ENCODE data around the gene ALPL.

Gene ALPL

DNA sequence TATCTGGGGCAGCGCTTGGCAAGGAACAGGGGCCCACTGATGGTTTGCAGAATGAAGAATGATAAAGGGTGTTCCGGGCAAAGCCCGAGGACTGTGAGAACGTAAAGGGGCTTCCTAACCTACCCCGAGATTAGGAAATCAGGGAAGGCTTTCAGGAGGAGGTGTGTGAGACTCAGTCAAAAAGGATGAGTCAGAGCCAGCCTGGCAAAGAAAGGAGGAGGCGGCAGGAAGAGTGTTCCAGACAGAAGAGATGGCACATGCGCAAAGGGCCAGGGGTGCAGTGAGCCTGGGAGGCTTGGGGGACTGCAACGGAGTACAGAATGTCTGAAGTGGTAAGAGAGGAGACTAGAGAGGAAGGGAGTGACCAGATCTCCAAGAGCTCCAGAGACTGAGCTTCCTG lies 89.7 kb downstream of the ALPL start:
- no peak for DNase-seq (ENCODE audit: low read depth, low spot score)

DNA sequence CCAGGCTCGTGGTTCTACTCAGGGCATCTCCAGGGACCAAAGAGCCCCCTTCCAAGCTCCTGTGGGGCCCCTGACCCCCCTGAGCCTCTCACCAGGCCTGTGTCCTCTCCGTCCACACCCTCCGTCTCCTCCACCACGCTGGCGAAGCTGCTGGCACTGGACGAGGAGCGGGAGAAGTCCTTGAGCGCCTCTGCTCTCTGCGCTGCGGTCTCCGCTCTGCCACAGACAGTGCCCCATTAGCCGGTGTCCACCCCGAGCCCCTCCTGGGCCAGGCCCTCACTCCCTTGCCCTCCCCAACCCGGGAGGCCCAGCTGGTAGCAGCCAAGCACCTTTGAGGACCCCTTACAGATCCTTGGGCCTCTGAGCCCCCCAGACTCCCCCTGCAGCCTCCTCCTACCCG lies 90.2 kb downstream of the ALPL start:
- DNase-seq (ENCODE audit: low read depth, low spot score) = no peak

DNA sequence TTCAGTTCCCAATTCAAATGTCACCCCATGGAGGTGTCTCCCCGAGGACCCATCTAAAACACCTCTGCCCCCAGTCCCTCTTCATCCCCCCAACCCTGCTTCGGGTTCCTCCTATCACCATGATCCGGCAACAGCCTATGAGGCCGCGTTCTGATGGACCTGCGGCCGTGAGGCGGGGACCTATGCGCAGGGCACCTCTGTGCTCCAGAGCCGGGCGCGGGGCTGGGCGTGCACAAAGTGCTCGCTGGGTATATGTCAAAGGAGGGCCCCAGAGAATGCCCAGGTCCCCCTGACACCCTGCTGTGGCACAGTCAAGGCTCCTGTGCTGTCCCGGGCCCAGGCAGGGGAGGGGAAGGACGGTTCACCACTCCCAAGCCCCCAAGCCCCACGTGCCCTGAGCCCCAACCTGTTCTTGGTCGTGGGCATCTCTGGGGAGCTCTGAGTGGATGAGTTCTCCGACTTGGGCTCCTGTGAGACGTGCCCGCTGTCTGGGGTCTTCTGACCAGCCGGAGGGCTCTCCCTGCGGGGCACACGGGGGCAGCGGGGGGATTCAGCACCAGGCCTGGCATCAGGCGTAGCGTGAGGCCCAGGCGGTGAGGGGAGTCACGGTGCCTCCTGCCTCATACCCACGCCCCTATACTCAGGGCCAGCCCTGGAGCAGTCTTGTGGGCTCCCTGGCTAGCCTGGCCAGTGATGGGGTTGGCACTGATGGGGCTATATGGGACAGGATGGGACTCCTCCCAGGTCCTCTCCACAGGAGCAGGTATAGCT lies 92.2 kb downstream of the ALPL start:
- DNase-seq (ENCODE audit: low read depth, low spot score) = no peak

DNA sequence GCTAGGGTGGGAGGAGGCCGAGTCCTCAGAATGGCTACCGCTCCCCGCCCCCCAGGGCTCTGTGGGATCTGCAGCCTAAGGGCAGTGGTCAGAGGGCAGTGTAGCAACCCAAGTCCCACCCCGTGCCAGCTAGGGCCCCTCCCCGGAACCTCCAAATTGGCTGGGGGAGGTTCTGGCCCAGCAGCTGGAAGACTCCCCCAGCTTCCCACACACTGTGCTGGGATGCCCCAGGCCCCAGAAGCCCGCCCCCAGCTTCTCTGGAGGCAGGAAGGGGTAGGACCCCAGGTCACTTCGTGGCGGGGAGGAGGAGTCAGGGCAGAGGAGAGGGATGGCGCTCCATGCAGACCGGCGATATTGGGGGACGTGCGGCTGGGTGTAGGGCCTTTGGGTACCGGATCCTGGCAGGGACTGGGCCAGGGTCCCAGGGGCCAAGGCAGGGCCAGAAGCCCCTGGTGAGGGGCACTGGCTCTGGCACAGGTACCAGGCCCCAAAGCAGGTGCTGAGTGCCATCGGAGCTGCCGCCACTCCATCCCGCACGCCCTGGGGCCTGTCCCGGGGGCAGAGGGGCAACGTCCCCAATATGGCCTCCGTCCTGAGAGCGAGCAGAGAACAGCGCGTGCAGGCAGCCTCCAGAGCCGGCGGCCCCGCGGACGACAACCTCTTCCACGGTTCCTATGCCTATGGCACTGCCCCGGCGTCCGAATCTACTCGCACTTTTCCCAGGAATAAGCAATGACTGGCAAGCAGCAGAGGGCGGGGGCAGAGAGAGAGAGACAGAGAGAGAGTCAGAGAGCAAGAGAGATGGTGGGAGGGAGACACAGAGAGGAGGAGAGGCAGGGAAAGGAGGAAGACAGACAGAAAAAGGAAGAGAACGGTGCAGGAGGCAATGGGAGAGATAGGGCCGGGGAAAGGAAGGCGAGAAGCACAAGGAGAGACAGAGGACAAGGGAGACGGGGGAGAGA lies 94.2 kb downstream of the ALPL start:
- no peak for DNase-seq (ENCODE audit: low read depth, low spot score)

DNA sequence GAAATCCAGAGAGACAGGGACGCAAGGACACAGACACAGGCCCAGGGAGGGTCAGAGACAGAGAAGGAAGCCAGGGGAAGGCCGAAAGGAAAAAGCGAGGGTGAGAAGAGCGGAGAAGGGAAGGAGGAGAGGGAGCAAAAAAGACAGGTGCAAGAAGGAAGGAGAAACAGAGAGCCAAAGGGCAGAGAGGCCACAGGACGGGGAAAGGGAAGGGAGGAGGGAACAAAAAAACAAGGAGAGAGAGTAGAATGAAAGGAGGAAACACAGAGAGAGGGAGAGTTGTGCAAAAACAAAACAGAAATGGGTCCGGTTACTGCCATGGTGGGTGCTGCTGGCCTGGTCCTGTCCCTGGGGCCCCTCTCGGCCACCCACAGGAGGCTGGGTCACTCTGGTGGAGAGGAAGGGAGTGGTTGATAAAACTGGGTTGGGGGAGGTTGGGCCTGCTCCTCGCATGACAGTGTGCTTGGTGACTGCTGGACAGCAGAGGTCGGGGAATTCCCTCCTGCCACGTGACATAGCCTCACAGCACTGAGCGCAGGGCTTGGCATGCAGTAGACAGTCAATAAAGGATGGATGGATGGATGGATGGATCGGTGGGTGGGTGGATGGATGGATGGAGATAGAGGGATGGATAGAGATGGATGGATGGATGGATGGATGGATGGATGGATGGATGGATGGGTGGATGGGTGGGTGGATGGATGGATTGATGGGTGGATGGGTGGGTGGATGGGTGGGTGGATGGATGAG lies 95.2 kb downstream of the ALPL start:
- no peak for DNase-seq (ENCODE audit: low read depth, low spot score)

DNA sequence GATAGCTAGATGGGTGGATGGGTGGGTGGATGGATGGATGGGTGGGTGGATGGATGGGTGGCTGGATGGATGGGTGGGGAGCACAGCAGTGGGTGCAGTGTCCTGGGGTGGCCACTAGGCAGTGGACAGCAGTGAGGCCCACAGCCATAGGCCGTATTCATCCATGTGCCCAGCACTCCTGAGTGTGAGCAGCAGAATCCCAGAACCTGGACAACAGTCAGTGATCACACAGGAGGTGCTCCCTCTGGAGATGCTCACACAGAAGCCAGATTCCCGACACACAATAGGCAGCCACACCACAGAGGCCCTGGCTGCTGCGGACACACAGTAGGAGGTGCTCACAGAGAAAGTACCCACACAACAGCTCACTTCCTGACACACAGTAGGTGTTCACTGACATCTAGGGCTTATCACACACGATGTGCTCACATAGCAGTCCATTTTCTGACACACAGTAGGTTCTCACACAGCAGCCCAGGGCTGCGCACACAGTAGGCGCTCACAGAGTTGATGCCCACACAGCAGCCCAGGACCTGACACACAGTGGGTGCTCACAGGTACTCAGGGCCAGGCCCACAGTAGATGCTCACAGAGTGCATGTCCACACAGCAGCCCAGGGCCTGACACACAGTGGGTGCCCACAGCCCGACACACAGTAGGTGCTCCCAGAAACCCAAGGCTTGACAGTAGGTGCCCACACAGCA lies 95.9 kb downstream of the ALPL start:
- DNase-seq (ENCODE audit: low read depth, low spot score) = no peak

DNA sequence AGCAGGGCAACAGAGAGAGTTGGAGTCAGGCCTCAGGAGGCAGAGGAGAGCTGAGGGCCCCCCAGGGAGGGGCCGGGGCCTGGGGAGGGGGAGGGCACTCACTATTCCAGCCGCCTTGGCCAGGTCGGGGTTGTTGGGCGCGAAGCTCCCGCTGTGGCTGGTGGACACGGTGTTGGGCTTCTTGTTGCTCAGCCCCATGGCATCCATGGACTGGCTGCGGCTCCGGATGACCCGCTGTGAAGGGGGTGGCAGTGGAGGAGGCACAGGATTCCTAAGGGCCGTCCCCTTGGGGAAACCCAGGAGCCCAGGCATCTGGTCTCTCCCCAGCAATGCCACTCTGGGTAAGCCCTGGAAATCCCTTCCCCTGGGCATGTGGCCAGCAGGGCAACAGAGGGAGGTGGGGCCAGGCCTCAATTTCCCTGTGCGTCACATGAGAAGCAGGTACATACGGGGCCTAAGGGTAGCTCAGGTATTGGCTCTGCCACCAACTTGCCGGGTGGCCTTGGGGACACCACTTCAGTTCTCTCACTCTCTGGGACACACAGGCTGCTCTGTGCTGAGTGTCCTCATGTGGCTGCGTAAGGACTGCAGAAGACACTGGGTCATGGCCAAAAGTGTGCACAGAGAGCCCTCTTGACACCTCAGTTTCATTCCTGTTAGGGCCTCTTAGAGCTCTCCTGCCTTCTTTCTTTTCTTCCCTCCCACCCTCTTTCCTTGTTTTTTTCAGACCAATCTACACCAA lies 96.9 kb downstream of the ALPL start:
- DNase-seq (ENCODE audit: low read depth, low spot score) = no peak

DNA sequence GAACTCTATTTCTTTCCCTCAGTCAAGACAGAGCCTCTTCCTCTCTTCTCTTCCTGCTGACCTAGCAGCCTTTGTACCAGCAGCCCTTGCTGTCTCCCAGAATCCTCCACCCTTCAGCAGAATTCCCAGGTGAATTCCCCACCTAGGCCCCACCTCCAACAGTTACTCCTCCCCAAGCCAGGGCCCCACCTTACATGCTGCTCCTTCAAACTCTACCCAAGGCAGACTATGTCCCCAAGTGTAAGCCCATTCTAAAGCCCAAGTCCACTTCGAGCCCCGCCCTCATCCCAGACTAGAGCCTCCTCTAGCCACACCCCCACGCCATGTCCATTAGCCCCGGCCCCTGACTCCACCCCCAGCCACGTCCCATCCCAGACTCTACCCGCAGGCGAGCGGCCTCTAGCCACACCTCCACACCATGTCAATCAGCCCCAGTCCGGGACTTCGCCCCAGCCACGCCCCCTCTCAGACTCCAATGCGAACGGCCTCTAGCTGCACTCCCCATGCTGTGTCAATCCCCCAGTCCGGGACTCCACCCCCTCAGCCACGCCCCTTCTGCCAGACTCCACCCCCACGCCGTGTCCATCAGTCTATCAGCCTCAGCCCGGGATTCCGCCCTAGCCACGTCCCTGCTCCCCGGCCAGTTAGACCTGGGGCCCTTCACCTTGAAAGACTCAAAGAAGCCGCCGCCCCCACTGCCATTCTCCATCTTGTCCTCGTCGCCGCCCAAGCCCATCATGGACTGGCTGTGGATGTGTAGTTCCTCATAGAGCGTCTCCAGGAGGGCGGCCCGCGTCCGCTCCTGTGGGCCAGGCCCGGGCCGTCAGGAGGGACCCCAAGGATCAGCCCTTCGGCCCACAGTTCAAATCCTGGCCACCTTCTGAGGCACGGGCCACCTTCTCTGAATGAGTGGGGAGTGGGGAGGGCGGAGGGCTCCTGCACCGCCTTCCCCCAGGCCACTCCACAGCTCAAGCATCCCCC lies 98.6 kb downstream of the ALPL start:
- DNase-seq (ENCODE audit: low read depth, low spot score) = peak; percentile 51

DNA sequence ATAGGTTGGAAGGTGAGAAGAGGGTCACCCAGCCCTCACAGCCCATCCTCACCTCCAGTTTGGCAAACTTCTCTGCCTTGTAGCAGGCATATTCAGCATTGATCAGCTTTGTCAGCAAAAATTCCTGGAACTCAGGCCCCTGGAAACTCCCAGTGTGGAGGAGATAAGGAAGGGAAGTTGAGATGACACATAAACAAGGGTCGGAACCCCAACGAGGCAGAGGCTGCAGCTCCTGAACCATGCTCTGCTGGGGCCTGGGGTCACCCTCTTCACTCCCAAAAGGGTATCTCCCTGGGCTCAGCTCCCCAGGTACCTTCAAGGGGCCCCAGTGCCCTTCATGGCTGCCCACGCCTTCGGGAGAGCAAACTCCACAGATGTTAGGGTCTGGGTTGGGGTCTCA lies 99.6 kb downstream of the ALPL start:
- no peak for DNase-seq (ENCODE audit: low read depth, low spot score)

DNA sequence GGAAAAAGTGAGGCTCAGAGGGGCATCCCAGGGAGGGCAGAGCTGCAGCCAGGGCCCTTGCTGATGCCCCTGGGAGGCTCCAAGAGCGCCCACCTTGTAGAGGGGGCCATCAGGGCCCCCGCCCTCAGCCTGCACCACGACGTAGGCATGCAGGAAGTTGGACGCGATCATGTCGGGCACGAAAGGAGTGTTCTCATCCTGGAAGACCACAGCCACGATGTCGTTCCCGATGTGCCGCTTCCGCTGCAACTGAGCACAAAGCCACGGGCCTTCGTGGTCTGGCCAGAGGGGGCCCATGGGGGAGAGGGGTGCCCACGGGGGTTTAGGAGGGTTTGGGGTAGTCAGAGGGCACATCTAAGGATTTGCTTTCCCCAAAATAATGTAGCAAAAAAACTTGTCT lies 100.8 kb downstream of the ALPL start:
- DNase-seq (ENCODE audit: low read depth, low spot score) = no peak

DNA sequence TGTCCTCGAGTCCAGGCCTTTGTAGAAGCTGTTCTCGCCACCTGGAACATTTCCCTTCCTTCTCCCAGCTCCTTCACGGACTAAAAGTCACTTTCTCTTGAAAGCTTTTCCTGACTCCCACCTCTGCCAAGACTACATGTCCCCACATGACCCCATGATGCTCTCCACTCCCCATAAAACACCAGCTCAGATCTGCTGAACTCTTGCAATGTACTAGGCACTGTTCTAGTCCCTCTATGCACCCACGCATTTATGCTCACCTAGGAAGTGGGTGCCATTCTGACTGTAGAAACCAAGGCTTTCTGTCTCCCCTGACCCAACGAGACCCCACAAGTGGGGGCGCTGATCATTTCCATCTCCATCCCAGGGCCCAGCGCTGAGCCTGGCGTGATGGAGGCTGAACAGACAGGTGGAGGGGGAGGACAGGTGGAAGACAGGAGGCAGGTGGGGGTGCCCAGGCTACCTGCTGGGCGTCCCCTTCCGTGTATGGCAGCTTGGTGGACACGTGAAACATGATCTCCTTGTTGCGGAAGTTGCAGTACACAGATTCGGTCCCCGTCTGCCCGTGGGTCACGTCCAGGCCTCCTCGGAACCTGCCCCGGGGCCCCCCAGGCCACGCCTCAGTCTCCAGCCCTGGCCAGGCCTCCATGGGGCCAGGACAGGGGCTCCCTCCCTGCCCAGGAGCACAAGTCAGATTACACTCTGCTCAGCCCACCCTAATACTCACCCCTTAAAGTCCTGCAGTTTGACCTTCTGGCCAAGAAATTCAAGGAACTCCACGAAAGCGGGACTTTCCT lies 102.0 kb downstream of the ALPL start:
- no peak for DNase-seq (ENCODE audit: low read depth, low spot score)

DNA sequence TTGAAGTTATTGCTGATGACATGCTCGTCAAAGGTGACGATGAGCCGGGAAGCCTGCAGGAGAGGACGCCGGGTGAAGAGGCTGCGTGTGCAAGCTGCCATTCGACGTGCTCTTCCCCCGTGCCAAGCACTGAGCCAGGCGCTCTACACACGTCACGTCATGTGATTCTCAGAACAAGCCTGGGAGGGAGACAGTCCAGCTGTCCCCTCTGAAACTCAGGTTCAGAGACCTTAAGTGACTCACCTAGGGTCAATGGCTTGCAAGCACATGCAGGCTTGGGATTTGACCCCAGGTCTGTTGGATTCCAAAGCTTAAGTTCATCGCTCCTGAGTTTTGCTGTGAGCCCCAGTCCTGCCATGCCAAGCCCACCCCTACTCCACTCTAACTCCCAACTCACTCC lies 102.8 kb downstream of the ALPL start:
- no peak for DNase-seq (ENCODE audit: low read depth, low spot score)

DNA sequence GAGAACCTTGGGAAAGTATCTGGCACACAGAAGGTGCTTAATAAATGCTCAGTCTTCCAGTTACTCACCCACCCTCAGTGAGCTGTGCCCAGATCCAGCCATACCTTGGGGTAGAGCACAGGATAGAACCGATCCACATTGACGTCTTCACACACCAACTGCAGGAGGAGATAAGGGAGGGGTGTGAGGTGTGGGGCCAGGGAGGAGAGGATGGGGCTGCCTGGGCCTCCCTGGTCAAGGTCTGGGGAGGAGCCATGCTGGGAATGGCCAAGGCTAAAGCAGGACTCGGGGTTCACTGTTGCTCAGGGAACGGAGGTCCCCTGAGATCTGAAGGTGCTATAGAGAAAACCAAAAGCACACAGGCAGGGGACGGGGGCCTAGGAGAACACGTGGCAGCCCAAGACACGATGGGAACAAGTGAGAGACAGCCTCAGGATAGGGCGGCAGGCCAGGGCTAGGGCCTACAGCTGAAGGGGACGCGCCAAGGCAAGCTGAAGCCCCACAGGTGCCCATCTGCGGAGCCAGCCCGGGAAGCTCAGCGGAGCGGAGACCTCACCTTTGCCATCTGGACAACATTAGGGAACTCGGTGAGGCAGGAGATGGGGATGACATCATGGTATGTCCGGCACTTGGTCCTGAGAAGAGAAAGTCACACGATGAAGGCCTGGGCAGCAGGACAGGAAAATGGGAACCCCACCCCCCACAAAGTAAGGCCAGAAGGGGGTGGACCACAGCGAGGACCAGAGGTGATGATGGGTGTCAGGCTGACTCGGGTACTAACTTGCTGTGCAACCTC lies 104.0 kb downstream of the ALPL start:
- DNase-seq (ENCODE audit: low read depth, low spot score) = no peak

DNA sequence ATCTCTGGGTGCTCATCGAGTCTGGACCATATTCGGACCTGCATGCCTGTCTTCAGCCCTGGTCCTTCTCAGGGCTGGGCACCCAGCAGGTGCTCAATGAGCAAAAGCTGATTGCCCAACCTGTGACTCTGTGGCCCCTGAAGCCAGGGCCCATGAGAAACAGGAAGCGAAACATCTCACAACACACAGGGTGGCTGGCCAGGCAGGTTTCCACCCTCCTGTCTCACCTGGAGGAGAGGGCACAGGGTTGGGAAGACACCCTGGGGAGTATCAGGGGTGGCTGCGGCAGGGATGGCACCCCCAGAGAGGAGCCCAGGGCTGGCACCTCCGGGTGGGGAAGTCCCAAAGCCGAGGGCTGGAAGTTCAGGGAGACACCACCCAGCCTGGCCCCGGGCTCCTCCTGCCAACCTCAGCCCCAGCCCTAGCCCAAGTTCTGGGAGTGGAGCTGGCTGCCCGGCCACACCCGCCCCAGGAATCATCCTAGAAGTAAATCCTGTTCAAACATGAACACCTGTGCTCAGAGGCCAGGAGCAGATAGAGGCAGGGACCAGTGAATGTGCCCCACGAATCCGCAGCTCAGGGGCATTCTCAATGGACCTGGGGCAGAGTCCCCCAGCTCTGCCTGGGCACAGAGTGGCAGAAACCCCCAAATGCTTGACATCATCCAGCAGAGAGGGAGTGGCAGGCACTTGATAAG lies 105.3 kb downstream of the ALPL start:
- no peak for DNase-seq (ENCODE audit: low read depth, low spot score)

DNA sequence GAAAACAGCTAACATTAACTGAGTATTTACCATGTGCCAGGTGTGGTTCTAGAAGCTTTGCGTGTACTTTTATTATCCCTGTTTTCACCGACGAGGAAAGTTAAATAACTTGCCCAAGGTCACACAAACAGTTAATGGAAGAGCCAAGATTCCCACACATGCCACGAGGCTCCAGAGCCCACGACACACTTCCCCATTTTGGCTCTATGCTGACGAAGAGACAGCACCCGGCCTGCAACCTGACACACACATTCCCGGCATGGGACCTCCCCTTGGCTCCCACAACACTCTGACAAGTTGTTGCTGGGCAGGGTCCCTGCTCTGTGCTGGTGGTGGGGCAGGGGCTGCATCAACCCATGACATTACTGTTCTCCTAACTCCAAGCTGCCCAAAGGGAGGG lies 107.1 kb downstream of the ALPL start:
- DNase-seq (ENCODE audit: low read depth, low spot score) = no peak

DNA sequence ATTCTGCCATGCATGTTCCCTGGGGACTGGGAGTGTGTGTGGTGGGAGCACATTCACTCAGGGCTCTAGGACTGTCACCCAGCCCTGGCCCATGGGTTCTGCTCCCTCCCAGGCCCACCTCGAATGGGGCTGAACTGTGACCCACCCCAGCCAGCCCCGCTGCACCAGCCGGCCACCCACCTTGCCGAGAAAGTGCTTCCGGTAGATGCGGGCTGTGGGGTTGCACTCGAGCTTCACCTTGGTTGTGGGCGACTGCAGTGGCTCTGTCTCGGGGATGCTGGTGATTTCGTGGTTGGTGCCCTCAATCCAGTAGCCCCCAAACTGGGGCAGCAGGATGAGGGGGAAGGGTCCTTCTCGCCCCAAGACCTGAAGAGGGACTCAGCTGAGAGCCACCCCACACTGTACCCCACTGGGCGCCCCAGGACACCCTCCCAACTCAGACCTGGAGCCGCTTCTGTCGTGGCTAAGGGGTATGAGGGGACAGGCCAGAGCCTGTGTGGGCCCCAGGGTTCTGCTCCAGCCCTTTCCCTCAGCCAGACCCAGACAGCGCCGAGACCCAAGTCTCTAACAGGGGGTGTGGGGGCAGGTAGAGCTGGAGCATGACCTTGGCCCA lies 108.0 kb downstream of the ALPL start:
- DNase-seq (ENCODE audit: low read depth, low spot score) = no peak

DNA sequence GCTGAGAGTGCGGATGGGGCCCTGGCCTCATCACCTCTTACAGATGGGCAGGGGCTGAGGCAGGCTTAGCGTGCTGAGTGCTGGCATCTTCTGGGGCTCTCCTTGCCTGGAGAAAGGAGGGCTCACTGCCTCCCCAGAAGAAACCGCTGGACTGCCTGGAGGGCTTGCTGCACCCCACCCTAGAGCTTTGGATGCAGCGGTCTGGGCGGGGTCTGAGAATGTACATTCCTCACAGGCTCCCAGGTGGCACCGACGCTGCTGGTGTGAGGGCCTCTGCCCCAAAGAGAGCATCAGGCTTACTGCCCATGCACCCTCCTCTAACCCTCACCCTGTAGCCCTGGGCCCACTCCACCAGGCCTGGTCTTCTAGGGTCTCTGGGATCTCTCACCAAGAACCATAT lies 108.8 kb downstream of the ALPL start:
- no peak for DNase-seq (ENCODE audit: low read depth, low spot score)
